Measurements from ENCODE around the gene TRERF1. TPM values are rescaled to one million over a fixed set of nuclear protein-coding genes. Genes with fewer than 3 reads are reported as not detected.

TRERF1 gene
- total RNA-seq, 1 experiment from 2014 or later, result 13.9 TPM

DNA sequence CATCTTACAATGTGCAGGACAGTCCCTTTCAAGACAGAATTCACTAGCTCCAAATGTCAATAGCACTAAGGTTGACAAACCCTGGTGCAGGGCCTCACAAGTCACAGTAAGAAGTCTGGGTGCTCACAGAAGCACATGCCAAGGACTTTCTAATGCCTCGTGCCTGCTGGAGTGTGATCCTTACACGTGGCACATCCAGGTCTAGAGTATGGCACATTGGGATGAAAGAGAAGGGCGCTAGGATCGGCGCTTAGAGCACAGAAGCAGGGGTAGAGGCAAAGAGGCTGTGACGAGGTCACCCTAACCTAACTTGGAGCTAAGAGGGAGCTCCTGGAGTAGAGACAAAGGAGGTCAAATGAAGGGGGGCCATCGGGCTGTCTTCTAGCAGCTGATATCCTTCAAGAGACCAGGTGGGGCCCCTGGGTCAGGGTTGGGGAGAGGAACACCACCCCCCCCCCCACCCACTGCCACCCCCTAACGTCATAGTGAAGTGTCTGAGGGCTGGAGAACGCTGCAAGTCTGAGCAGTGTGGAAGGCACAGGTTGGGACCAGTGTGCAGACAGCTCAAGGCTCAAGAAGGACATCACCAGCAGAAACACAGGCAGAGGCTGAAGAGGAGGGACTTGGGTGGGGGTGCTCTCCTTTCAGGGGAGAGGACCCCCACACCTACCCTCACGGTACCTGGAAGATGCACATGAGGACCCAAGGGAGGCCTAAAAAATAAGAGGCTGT, 136.3 kb downstream of the TRERF1 start:
- Histone ChIP-seq H3K27ac (ENCODE audit: low read length) (peak overlapping the region; percentile 99), H3K4me2 (ENCODE audit: low read length) (peak overlapping the region; percentile 76), H4K20me1 (ENCODE audit: low read length) (no peaks in the 10 kb centered on the region), H3K9ac (ENCODE audit: low read length) (peak overlapping the region; percentile 59), H2AFZ (ENCODE audit: low read length) (no peak overlapping the region), H3K9me2 (replicated peaks; ENCODE audit: low read length) (no peaks in the 10 kb centered on the region), H3K9me3 (ENCODE audit: low read length) (no peaks in the 10 kb centered on the region), H3K27me3 (ENCODE audit: low read length) (no peaks in the 10 kb centered on the region), H3F3A (ENCODE audit: low read length, unreplicated experiment) (peaks cover 15% of the 10 kb centered on the region), H3K4me3 (ENCODE audit: low read length) (no peak overlapping the region), H3K4me1 (ENCODE audit: insufficient read depth, low read length) (peaks cover 58% of the 10 kb centered on the region), H3K79me2 (ENCODE audit: low read length) (peaks cover 53% of the 10 kb centered on the region), H3K36me3 (ENCODE audit: low read depth, low read length) (0 out of 2 replicates have a peak, but pooled peaks cover 3% of the 10 kb centered on the region)
- TF ChIP-seq EZH2phosphoT487 (IDR thresholded peaks at IDR 0.05; ENCODE audit: borderline replicate concordance, low read length) (no peak), CTCF (conservative IDR thresholded peaks at IDR 0.05; ENCODE audit: low read depth, low read length) (no peak), EZH2 (IDR thresholded peaks at IDR 0.05; ENCODE audit: low read length, unreplicated experiment) (no peak)
- DNase-seq, result no peak
- ChIA-PET POLR2A (ENCODE audit: unreplicated experiment) (no interaction called here), CTCF (interaction anchor here (0.6 kb wide), 1 partner anchor 21 kb away, joined by 3 read pairs; no protein-coding TSS in a partner anchor)
- BruUV-seq (replicated peaks), result no TSS peak
- intact Hi-C loops (cut with micrococcal nuclease), result no loop called here
- peak; percentile 5 for ATAC-seq

- TF ChIP-seq EZH2 (IDR thresholded peaks at IDR 0.05; ENCODE audit: low read length, unreplicated experiment) (no peak), CTCF (conservative IDR thresholded peaks at IDR 0.05; ENCODE audit: low read depth, low read length) (no peak), EZH2phosphoT487 (IDR thresholded peaks at IDR 0.05; ENCODE audit: borderline replicate concordance, low read length) (no peak)
- DNase-seq, result peak; percentile 65
- Histone ChIP-seq H3K27me3 (ENCODE audit: low read length) (no peaks in the 10 kb centered on the region), H3K9ac (ENCODE audit: low read length) (peak overlapping the region; percentile 59), H3K36me3 (ENCODE audit: low read depth, low read length) (0 out of 2 replicates have a peak, but pooled peaks cover 3% of the 10 kb centered on the region), H3K9me3 (ENCODE audit: low read length) (no peaks in the 10 kb centered on the region), H4K20me1 (ENCODE audit: low read length) (no peaks in the 10 kb centered on the region), H3K4me3 (ENCODE audit: low read length) (no peak overlapping the region), H3F3A (ENCODE audit: low read length, unreplicated experiment) (peaks cover 15% of the 10 kb centered on the region), H3K4me2 (ENCODE audit: low read length) (peak overlapping the region; percentile 76), H3K79me2 (ENCODE audit: low read length) (peaks cover 50% of the 10 kb centered on the region), H3K9me2 (replicated peaks; ENCODE audit: low read length) (no peaks in the 10 kb centered on the region), H3K27ac (ENCODE audit: low read length) (peak overlapping the region; percentile 99), H3K4me1 (ENCODE audit: insufficient read depth, low read length) (peaks cover 58% of the 10 kb centered on the region), H2AFZ (ENCODE audit: low read length) (no peak overlapping the region)
- POLR2A ChIA-PET (ENCODE audit: unreplicated experiment), result no interaction called here
- BruUV-seq (replicated peaks), result no TSS peak
- no peak for ATAC-seq
- CTCF ChIA-PET, result interaction anchor here (0.6 kb wide), 1 partner anchor 20 kb away, joined by 3 read pairs; no protein-coding TSS in a partner anchor
- intact Hi-C loops (cut with micrococcal nuclease), result no loop called here
Measured at GRCh38 chr6:42314571-42315258, 137.0 kb downstream of the TRERF1 start.
